Activated T-cell treated with anti-CD3 and anti-CD28 coated beads, Interleukin-2, amount 50 U/mL, for 24 hours (primary cell): ENCODE measurements around the gene JSRP1.

Experiments
- DNase-seq: peaks from one replicate; pipeline ENCODE4 v3.0.0-alpha.2; 2020
- H3K27ac Mint-ChIP-seq: 2 replicates; pipeline ENCODE4 v1.8.0; 2020; ENCODE audit warnings: mild to moderate bottlenecking, mixed read lengths
- H3K27me3 Mint-ChIP-seq: 2 replicates; pipeline ENCODE4 v1.8.0; 2020; ENCODE audit warnings: mixed read lengths
- H3K36me3 Mint-ChIP-seq: 2 replicates; pipeline ENCODE4 v1.8.0; 2020; ENCODE audit warnings: low read depth, mixed read lengths
- H3K4me1 Mint-ChIP-seq: 2 replicates; pipeline ENCODE4 v1.8.0; 2020; ENCODE audit warnings: low read depth, mixed read lengths
- H3K4me3 Mint-ChIP-seq: 2 replicates; pipeline ENCODE4 v1.8.0; 2020; ENCODE audit warnings: mild to moderate bottlenecking, moderate library complexity, mixed read lengths
- H3K9me3 Mint-ChIP-seq: 2 replicates; pipeline ENCODE4 v1.8.0; 2020; ENCODE audit warnings: mixed read lengths

The JSRP1 gene

GRCh38 chr19:2259336-2259735, 3.1 kb upstream of the JSRP1 start:
- Mint-ChIP-seq H3K27ac (peak overlapping the region; percentile 82), H3K27me3 (no peaks in the 10 kb centered on the region), H3K4me3 (no peak overlapping the region), H3K9me3 (no peaks in the 10 kb centered on the region), H3K36me3 (no peaks in the 10 kb centered on the region), H3K4me1 (peaks cover 30% of the 10 kb centered on the region)
- DNase-seq = no peak

- H3K4me1 Mint-ChIP-seq = peaks cover 47% of the 10 kb centered on the region
- H3K4me3 Mint-ChIP-seq = no peak overlapping the region
- peaks cover 16% of the 10 kb centered on the region for H3K27me3 Mint-ChIP-seq
- H3K36me3 Mint-ChIP-seq = no peaks in the 10 kb centered on the region
- H3K27ac Mint-ChIP-seq = no peak overlapping the region
- H3K9me3 Mint-ChIP-seq = no peaks in the 10 kb centered on the region
- DNase-seq = no peak
Observed at GRCh38 chr19:2255112-2255845, 938 bp downstream of the JSRP1 start.

- Mint-ChIP-seq H3K27me3 (peaks cover 20% of the 10 kb centered on the region), H3K4me1 (peaks cover 41% of the 10 kb centered on the region), H3K4me3 (peak overlapping the region; percentile 27)
Observed at GRCh38 chr19:2254064-2254872, 1.9 kb downstream of the JSRP1 start.

GRCh38 chr19:2253106-2254063, 2.8 kb downstream of the JSRP1 start:
- H3K4me1 Mint-ChIP-seq = peaks cover 36% of the 10 kb centered on the region
- H3K4me3 Mint-ChIP-seq = peak overlapping the region; percentile 42
- H3K27me3 Mint-ChIP-seq = peaks cover 20% of the 10 kb centered on the region
- H3K27ac Mint-ChIP-seq = peak overlapping the region; percentile 22
- peaks cover 7% of the 10 kb centered on the region for H3K36me3 Mint-ChIP-seq
- no peaks in the 10 kb centered on the region for H3K9me3 Mint-ChIP-seq
- DNase-seq = peak; percentile 73

More at GRCh38 chr19:2254064-2254872, 1.9 kb downstream of the JSRP1 start:
- peak overlapping the region; percentile 22 for H3K27ac Mint-ChIP-seq
- no peak for DNase-seq
- no peaks in the 10 kb centered on the region for H3K36me3 Mint-ChIP-seq
- H3K9me3 Mint-ChIP-seq = no peaks in the 10 kb centered on the region

- Mint-ChIP-seq H3K4me3 (peak overlapping the region; percentile 42), H3K36me3 (peaks cover 9% of the 10 kb centered on the region), H3K9me3 (no peaks in the 10 kb centered on the region), H3K27me3 (peaks cover 20% of the 10 kb centered on the region), H3K27ac (peak overlapping the region; percentile 29), H3K4me1 (peaks cover 29% of the 10 kb centered on the region)
- DNase-seq = no peak
Observed at GRCh38 chr19:2252797-2253105, 3.5 kb downstream of the JSRP1 start.

GRCh38 chr19:2252055-2252796, 4.0 kb downstream of the JSRP1 start:
- peak; percentile 73 for DNase-seq
- Mint-ChIP-seq H3K9me3 (no peaks in the 10 kb centered on the region), H3K4me3 (peak overlapping the region; percentile 42), H3K27ac (peak overlapping the region; percentile 29), H3K4me1 (peaks cover 26% of the 10 kb centered on the region), H3K36me3 (peaks cover 14% of the 10 kb centered on the region), H3K27me3 (peaks cover 20% of the 10 kb centered on the region)

GRCh38 chr19:2251106-2252054, 4.8 kb downstream of the JSRP1 start:
- peak; percentile 68 for DNase-seq
- Mint-ChIP-seq H3K36me3 (peaks cover 23% of the 10 kb centered on the region), H3K27me3 (peaks cover 20% of the 10 kb centered on the region), H3K4me3 (peak overlapping the region; percentile 12), H3K27ac (no peak overlapping the region), H3K9me3 (no peaks in the 10 kb centered on the region), H3K4me1 (peaks cover 21% of the 10 kb centered on the region)

GRCh38 chr19:2250766-2251105, 5.5 kb downstream of the JSRP1 start:
- Mint-ChIP-seq H3K36me3 (peaks cover 29% of the 10 kb centered on the region), H3K4me3 (no peak overlapping the region), H3K27me3 (peaks cover 20% of the 10 kb centered on the region), H3K4me1 (peaks cover 20% of the 10 kb centered on the region), H3K27ac (no peak overlapping the region), H3K9me3 (no peaks in the 10 kb centered on the region)
- no peak for DNase-seq

- no peak overlapping the region for H3K27ac Mint-ChIP-seq
- no peak overlapping the region for H3K4me3 Mint-ChIP-seq
- H3K27me3 Mint-ChIP-seq = peaks cover 20% of the 10 kb centered on the region
- no peak for DNase-seq
- peaks cover 20% of the 10 kb centered on the region for H3K4me1 Mint-ChIP-seq
- H3K36me3 Mint-ChIP-seq = peaks cover 35% of the 10 kb centered on the region
- H3K9me3 Mint-ChIP-seq = no peaks in the 10 kb centered on the region
Observed at GRCh38 chr19:2249880-2250765, 6.1 kb downstream of the JSRP1 start.

- Mint-ChIP-seq H3K27ac (no peak within 1 kb of the TSS), H3K36me3 (peaks cover 44% of the 10 kb centered on the region), H3K4me3 (no peak within 1 kb of the TSS), H3K9me3 (no peaks in the 10 kb centered on the region), H3K4me1 (peaks cover 20% of the 10 kb centered on the region), H3K27me3 (peaks cover 20% of the 10 kb centered on the region)
- DNase-seq = no peak
Observed at GRCh38 chr19:2249010-2249866, 7.0 kb downstream of the JSRP1 start, which contains the start of gene AMH. TSS of gene AMH (plus strand) at chr19:2249323. CDS start at chr19:2249333, 10 bp downstream.

GRCh38 chr19:2248136-2249009, 7.8 kb downstream of the JSRP1 start:
- H3K27me3 Mint-ChIP-seq = peaks cover 15% of the 10 kb centered on the region
- no peak for DNase-seq
- peaks cover 53% of the 10 kb centered on the region for H3K36me3 Mint-ChIP-seq
- H3K9me3 Mint-ChIP-seq = no peaks in the 10 kb centered on the region
- H3K4me3 Mint-ChIP-seq = no peak overlapping the region
- no peak overlapping the region for H3K27ac Mint-ChIP-seq
- peaks cover 15% of the 10 kb centered on the region for H3K4me1 Mint-ChIP-seq
